ENCODE measurements around the gene RIPPLY2.
"Not testable (repeated sequence)": the region's sequence is repeated elsewhere in the genome, so short reads cannot be mapped to it uniquely, and the experiment has no call there.

Gene RIPPLY2

GRCh38 chr6:83853178-83854000, at the start of gene RIPPLY2:
Gene RIPPLY2, plus strand, starts transcription at chr6:83853360. Its CDS starts 57 bp downstream, at chr6:83853417.
- Histone ChIP-seq H3K27me3 (ENCODE audit: control insufficient read depth in 1 of 2, insufficient read depth in 2 of 2, low read length in 2 of 2) (no peaks in the 10 kb centered on the region), H3K4me3 (ENCODE audit: low read depth in 1 of 2, low read length in 2 of 2) (peak within 1 kb of the TSS; percentile 45 to 62), H3K4me1 (ENCODE audit: insufficient read depth, low read length) (peaks cover 5% of the 10 kb centered on the region), H3K27ac (ENCODE audit: low read depth, low read length) (no peak within 1 kb of the TSS), H3K9ac (ENCODE audit: low read length) (no peak within 1 kb of the TSS), H3K9me3 (ENCODE audit: low read length) (no peaks in the 10 kb centered on the region), H3K36me3 (ENCODE audit: insufficient read depth, low read length) (no peaks in the 10 kb centered on the region)

- not testable (repeated sequence) for H3K9ac ChIP-seq (ENCODE audit: low read length); H3K36me3 ChIP-seq (ENCODE audit: insufficient read depth, low read length); H3K27me3 ChIP-seq (ENCODE audit: control insufficient read depth in 1 of 2, insufficient read depth in 2 of 2, low read length in 2 of 2); H3K9me3 ChIP-seq (ENCODE audit: low read length); H3K27ac ChIP-seq (ENCODE audit: low read depth, low read length); H3K4me3 ChIP-seq (ENCODE audit: low read depth in 1 of 2, low read length in 2 of 2); H3K4me1 ChIP-seq (ENCODE audit: insufficient read depth, low read length)
Measured at GRCh38 chr6:83803492-83803891, 49.7 kb upstream of the RIPPLY2 start.

- no peaks in the 10 kb centered on the region for H3K4me1 ChIP-seq (ENCODE audit: insufficient read depth, low read length)
- no peaks in the 10 kb centered on the region for H3K27me3 ChIP-seq (ENCODE audit: control insufficient read depth in 1 of 2, insufficient read depth in 2 of 2, low read length in 2 of 2)
- H3K4me3 ChIP-seq (ENCODE audit: low read depth in 1 of 2, low read length in 2 of 2) = no peak overlapping the region
- H3K27ac ChIP-seq (ENCODE audit: low read depth, low read length) = no peak overlapping the region
- no peaks in the 10 kb centered on the region for H3K9me3 ChIP-seq (ENCODE audit: low read length)
- no peak overlapping the region for H3K9ac ChIP-seq (ENCODE audit: low read length)
- no peaks in the 10 kb centered on the region for H3K36me3 ChIP-seq (ENCODE audit: insufficient read depth, low read length)
Measured at GRCh38 chr6:83804886-83805285, 48.3 kb upstream of the RIPPLY2 start.

- H3K4me1 ChIP-seq (ENCODE audit: insufficient read depth, low read length) = no peaks in the 10 kb centered on the region
- no peaks in the 10 kb centered on the region for H3K36me3 ChIP-seq (ENCODE audit: insufficient read depth, low read length)
- H3K9me3 ChIP-seq (ENCODE audit: low read length) = no peaks in the 10 kb centered on the region
- H3K27ac ChIP-seq (ENCODE audit: low read depth, low read length) = no peak overlapping the region
- no peaks in the 10 kb centered on the region for H3K27me3 ChIP-seq (ENCODE audit: control insufficient read depth in 1 of 2, insufficient read depth in 2 of 2, low read length in 2 of 2)
- H3K4me3 ChIP-seq (ENCODE audit: low read depth in 1 of 2, low read length in 2 of 2) = no peak overlapping the region
- H3K9ac ChIP-seq (ENCODE audit: low read length) = no peak overlapping the region
Measured at GRCh38 chr6:83808005-83808404, 45.2 kb upstream of the RIPPLY2 start.

DNA sequence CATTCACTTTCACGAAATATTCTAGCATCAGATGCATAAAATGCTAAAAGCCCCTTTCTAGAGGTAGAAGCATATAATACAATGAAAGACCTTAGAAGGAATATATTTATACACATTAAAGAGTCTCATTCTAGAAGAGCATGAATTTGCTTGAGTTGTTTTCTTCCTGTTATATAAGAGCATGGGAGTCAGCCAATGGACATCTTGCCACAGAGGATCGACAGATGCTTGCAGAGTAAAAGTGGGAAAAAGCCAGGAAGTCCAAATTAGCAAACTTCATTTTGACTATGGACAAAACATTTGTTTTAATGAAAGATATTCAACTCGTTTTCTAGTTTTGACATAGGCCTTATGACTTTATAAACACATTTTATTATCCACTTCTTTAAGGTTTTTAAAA, 44.2 kb upstream of the RIPPLY2 start:
- no peak overlapping the region for H3K4me3 ChIP-seq (ENCODE audit: low read depth in 1 of 2, low read length in 2 of 2)
- H3K4me1 ChIP-seq (ENCODE audit: insufficient read depth, low read length) = no peaks in the 10 kb centered on the region
- H3K9me3 ChIP-seq (ENCODE audit: low read length) = no peaks in the 10 kb centered on the region
- H3K27me3 ChIP-seq (ENCODE audit: control insufficient read depth in 1 of 2, insufficient read depth in 2 of 2, low read length in 2 of 2) = no peaks in the 10 kb centered on the region
- H3K9ac ChIP-seq (ENCODE audit: low read length) = no peak overlapping the region
- H3K36me3 ChIP-seq (ENCODE audit: insufficient read depth, low read length) = no peaks in the 10 kb centered on the region
- H3K27ac ChIP-seq (ENCODE audit: low read depth, low read length) = no peak overlapping the region

DNA sequence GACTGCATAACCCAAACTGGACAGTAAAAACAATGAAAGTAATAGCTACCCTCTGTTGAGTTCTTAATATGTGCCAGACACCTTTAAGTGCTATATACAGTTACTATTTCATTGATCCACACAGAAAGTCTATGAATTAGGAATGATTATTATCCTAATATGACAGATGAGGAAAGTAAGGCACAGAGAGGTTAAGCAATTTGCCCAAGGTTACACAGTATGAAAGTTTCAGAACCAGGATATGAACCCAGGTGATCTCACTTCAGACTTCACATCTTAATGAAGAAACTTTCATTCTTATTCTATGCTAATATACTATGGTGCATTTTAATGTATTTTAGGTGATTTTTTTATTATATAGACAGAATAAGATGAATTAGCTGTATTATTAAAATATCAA, 40.6 kb upstream of the RIPPLY2 start:
- no peak overlapping the region for H3K4me3 ChIP-seq (ENCODE audit: low read depth in 1 of 2, low read length in 2 of 2)
- no peak overlapping the region for H3K27ac ChIP-seq (ENCODE audit: low read depth, low read length)
- H3K36me3 ChIP-seq (ENCODE audit: insufficient read depth, low read length) = no peaks in the 10 kb centered on the region
- no peaks in the 10 kb centered on the region for H3K4me1 ChIP-seq (ENCODE audit: insufficient read depth, low read length)
- H3K9ac ChIP-seq (ENCODE audit: low read length) = no peak overlapping the region
- H3K27me3 ChIP-seq (ENCODE audit: control insufficient read depth in 1 of 2, insufficient read depth in 2 of 2, low read length in 2 of 2) = no peaks in the 10 kb centered on the region
- H3K9me3 ChIP-seq (ENCODE audit: low read length) = no peaks in the 10 kb centered on the region

- no peaks in the 10 kb centered on the region for H3K27me3 ChIP-seq (ENCODE audit: control insufficient read depth in 1 of 2, insufficient read depth in 2 of 2, low read length in 2 of 2)
- H3K4me1 ChIP-seq (ENCODE audit: insufficient read depth, low read length) = no peaks in the 10 kb centered on the region
- H3K27ac ChIP-seq (ENCODE audit: low read depth, low read length) = no peak overlapping the region
- no peaks in the 10 kb centered on the region for H3K36me3 ChIP-seq (ENCODE audit: insufficient read depth, low read length)
- no peak overlapping the region for H3K9ac ChIP-seq (ENCODE audit: low read length)
- no peaks in the 10 kb centered on the region for H3K9me3 ChIP-seq (ENCODE audit: low read length)
- no peak overlapping the region for H3K4me3 ChIP-seq (ENCODE audit: low read depth in 1 of 2, low read length in 2 of 2)
Measured at GRCh38 chr6:83815631-83816272, 37.4 kb upstream of the RIPPLY2 start.

GRCh38 chr6:83822629-83823169, 30.5 kb upstream of the RIPPLY2 start:
- H3K4me3 ChIP-seq (ENCODE audit: low read depth in 1 of 2, low read length in 2 of 2) = no peak overlapping the region
- no peak overlapping the region for H3K9ac ChIP-seq (ENCODE audit: low read length)
- no peaks in the 10 kb centered on the region for H3K9me3 ChIP-seq (ENCODE audit: low read length)
- no peaks in the 10 kb centered on the region for H3K27me3 ChIP-seq (ENCODE audit: control insufficient read depth in 1 of 2, insufficient read depth in 2 of 2, low read length in 2 of 2)
- H3K27ac ChIP-seq (ENCODE audit: low read depth, low read length) = no peak overlapping the region
- no peaks in the 10 kb centered on the region for H3K4me1 ChIP-seq (ENCODE audit: insufficient read depth, low read length)
- H3K36me3 ChIP-seq (ENCODE audit: insufficient read depth, low read length) = no peaks in the 10 kb centered on the region

GRCh38 chr6:83824388-83824801, 28.8 kb upstream of the RIPPLY2 start:
- Histone ChIP-seq H3K4me1 (ENCODE audit: insufficient read depth, low read length) (no peaks in the 10 kb centered on the region), H3K27me3 (ENCODE audit: control insufficient read depth in 1 of 2, insufficient read depth in 2 of 2, low read length in 2 of 2) (no peaks in the 10 kb centered on the region), H3K27ac (ENCODE audit: low read depth, low read length) (no peak overlapping the region), H3K9ac (ENCODE audit: low read length) (no peak overlapping the region), H3K36me3 (ENCODE audit: insufficient read depth, low read length) (no peaks in the 10 kb centered on the region), H3K9me3 (ENCODE audit: low read length) (no peaks in the 10 kb centered on the region), H3K4me3 (ENCODE audit: low read depth in 1 of 2, low read length in 2 of 2) (no peak overlapping the region)

GRCh38 chr6:83824831-83825230, 28.3 kb upstream of the RIPPLY2 start:
- no peak overlapping the region for H3K9ac ChIP-seq (ENCODE audit: low read length)
- H3K27me3 ChIP-seq (ENCODE audit: control insufficient read depth in 1 of 2, insufficient read depth in 2 of 2, low read length in 2 of 2) = no peaks in the 10 kb centered on the region
- no peaks in the 10 kb centered on the region for H3K4me1 ChIP-seq (ENCODE audit: insufficient read depth, low read length)
- H3K4me3 ChIP-seq (ENCODE audit: low read depth in 1 of 2, low read length in 2 of 2) = no peak overlapping the region
- no peaks in the 10 kb centered on the region for H3K36me3 ChIP-seq (ENCODE audit: insufficient read depth, low read length)
- no peak overlapping the region for H3K27ac ChIP-seq (ENCODE audit: low read depth, low read length)
- no peaks in the 10 kb centered on the region for H3K9me3 ChIP-seq (ENCODE audit: low read length)

- no peaks in the 10 kb centered on the region for H3K9me3 ChIP-seq (ENCODE audit: low read length)
- H3K9ac ChIP-seq (ENCODE audit: low read length) = no peak overlapping the region
- no peaks in the 10 kb centered on the region for H3K27me3 ChIP-seq (ENCODE audit: control insufficient read depth in 1 of 2, insufficient read depth in 2 of 2, low read length in 2 of 2)
Measured at GRCh38 chr6:83827050-83827449, 26.1 kb upstream of the RIPPLY2 start.

More at GRCh38 chr6:83827050-83827449, 26.1 kb upstream of the RIPPLY2 start:
- Histone ChIP-seq H3K4me3 (ENCODE audit: low read depth in 1 of 2, low read length in 2 of 2) (no peak overlapping the region), H3K27ac (ENCODE audit: low read depth, low read length) (no peak overlapping the region), H3K4me1 (ENCODE audit: insufficient read depth, low read length) (no peaks in the 10 kb centered on the region), H3K36me3 (ENCODE audit: insufficient read depth, low read length) (no peaks in the 10 kb centered on the region)

Measured in muscle layer of colon (tissue), 2 donors.